Mammary epithelial cell (primary cell): ENCODE results near the gene TMEM252.

Source experiments
- EZH2 ChIP-seq: IDR thresholded peaks from 2 replicates; pipeline ENCODE4 v1.6.1; 2012; ENCODE audit warnings: low read length, inconsistent platforms, borderline replicate concordance
- TF ChIP-seq, protein P1 (sequence below), 2 donors: IDR thresholded peaks in 1 of 2; conservative IDR thresholded peaks in 1 of 2; 2 replicates each; pipeline ENCODE4 v1.5.1; 2011 to 2012; ENCODE audit warnings: inconsistent platforms in 2 of 2, low read length in 2 of 2, mild to moderate bottlenecking in 2 of 2, control low read depth in 1 of 2, low read depth in 1 of 2; ENCODE audit not compliant: insufficient read depth in 1 of 2; ENCODE audit errors: extremely low read depth in 1 of 2

DNA sequence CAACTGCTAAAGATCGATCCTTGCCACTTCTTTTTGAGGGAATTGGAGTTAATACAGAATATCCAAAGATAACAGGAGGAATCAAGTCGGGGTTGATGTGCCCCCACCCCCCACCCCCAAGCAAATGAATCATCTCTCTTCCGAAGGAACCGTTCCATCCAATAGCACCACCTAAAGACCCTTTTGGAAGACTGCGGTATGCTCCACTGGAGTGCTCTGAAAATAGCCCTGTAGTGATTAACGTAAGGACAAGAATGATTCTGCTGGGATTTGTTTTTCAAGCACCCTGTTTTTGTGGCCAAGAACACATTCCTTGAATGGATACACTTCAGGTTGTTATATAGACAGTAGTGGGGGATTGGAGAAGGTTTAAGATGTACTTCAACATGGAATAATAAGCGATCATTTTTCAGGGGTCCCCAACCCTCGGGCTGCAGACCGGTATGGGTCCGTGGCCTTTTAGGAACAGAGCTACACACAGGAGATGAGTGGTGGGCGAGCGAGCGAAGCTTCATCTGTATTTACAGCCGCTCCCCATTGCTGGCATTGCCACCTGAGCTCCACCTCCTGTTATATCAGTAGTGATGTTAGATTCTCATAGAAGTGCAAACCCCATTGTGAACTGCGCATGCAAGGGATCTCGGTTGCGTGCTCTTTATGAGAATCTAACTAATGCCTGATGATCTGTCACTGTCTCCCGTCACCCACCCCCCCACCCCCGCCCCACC lies 44.5 kb upstream of the TMEM252 start:
- TF ChIP-seq, protein P1, sequence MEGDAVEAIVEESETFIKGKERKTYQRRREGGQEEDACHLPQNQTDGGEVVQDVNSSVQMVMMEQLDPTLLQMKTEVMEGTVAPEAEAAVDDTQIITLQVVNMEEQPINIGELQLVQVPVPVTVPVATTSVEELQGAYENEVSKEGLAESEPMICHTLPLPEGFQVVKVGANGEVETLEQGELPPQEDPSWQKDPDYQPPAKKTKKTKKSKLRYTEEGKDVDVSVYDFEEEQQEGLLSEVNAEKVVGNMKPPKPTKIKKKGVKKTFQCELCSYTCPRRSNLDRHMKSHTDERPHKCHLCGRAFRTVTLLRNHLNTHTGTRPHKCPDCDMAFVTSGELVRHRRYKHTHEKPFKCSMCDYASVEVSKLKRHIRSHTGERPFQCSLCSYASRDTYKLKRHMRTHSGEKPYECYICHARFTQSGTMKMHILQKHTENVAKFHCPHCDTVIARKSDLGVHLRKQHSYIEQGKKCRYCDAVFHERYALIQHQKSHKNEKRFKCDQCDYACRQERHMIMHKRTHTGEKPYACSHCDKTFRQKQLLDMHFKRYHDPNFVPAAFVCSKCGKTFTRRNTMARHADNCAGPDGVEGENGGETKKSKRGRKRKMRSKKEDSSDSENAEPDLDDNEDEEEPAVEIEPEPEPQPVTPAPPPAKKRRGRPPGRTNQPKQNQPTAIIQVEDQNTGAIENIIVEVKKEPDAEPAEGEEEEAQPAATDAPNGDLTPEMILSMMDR (conservative IDR thresholded peaks at IDR 0.05 in 1 of 2, IDR thresholded peaks at IDR 0.05 in 1 of 2; ENCODE audit: extremely low read depth in 1 of 2, insufficient read depth in 1 of 2, low read depth in 1 of 2, low read length in 2 of 2) = no peak
- TF ChIP-seq EZH2 = no peak
